ENCODE results near the gene ERV3-1. TPM values are rescaled to one million over a fixed set of nuclear protein-coding genes. Genes with fewer than 3 reads are reported as not detected.

The ERV3-1 gene
- total RNA-seq, 2 experiments from 2014 or later = 9.9 to 10.7 TPM

DNA sequence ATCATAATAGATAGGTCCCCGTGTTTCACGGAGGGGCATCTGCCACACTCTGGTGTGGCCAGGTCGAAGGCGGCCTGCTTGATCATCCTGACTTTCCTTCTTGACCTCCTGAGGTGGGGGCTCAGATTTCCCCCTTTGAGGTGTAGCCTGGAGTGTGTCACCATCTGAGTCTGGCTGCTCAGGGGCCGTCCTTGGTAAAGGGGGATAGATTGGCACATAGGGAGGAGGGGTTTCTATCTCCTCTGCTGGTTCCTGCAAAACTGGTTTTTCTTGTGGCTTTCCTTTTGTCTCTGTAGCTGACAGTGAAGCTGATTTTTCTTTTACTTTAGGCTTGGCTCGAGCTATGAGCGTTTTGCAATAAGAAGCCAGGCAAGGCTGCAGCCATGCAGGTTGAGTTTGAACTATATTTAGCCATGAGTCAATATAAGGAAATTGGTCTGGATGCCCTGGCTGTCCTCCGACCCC lies 8.5 kb downstream of the ERV3-1 start:
- Mint-ChIP-seq H3K27me3 (no peaks in the 10 kb centered on the region), H3K36me3 (ENCODE audit: low read depth) (peaks cover 65% of the 10 kb centered on the region), H3K4me3 (no peak overlapping the region), H3K9me3 (peaks cover 62% of the 10 kb centered on the region), H3K4me1 (ENCODE audit: low read depth) (peaks cover 11% of the 10 kb centered on the region), H3K27ac (no peak overlapping the region)
- POLR2A ChIA-PET = no interaction called here
- TF ChIP-seq, protein P1, sequence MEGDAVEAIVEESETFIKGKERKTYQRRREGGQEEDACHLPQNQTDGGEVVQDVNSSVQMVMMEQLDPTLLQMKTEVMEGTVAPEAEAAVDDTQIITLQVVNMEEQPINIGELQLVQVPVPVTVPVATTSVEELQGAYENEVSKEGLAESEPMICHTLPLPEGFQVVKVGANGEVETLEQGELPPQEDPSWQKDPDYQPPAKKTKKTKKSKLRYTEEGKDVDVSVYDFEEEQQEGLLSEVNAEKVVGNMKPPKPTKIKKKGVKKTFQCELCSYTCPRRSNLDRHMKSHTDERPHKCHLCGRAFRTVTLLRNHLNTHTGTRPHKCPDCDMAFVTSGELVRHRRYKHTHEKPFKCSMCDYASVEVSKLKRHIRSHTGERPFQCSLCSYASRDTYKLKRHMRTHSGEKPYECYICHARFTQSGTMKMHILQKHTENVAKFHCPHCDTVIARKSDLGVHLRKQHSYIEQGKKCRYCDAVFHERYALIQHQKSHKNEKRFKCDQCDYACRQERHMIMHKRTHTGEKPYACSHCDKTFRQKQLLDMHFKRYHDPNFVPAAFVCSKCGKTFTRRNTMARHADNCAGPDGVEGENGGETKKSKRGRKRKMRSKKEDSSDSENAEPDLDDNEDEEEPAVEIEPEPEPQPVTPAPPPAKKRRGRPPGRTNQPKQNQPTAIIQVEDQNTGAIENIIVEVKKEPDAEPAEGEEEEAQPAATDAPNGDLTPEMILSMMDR (IDR thresholded peaks at IDR 0.05) = no peak
- no peak for DNase-seq
- CTCF ChIA-PET = no interaction called here
- no peak for ATAC-seq
- intact Hi-C loops (cut with micrococcal nuclease) = no loop called here

DNA sequence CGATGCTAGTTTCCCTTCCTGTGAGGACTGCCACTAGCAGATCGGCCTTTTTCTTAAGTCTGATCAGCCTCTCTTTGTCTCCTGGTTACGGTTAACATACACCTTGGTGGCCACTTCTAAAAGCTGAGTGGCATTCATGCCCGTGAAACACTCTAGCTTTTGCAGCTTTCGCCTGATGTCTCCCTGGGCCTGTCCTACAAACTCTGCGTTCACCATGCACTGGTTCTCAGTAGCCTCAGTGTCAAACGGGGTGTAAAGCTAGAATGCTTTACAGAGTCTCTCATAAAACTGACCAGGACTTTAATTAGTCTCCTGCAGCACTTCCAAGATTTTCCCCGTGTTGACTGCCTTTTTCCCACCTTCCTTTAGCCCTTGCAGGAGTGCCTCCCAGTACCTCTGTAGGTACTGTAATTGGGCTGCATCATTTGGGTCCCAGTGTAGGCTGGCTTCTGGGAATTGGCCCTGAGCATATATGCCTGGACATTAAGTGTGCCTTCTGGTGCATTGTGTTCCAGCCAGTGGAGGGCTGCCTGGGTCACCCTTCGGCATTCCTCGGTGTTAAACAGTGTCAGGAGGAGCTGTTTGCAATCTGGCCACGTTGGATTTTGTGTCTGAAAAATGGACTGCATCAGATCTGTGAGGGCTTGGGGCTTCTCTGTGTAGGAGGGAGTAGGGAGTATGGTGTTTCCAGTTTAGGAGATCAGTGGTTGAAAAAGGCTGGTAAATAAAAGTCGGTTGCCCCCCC lies 9.2 kb downstream of the ERV3-1 start:
- H3K27me3 Mint-ChIP-seq = no peaks in the 10 kb centered on the region
- DNase-seq (no peak), ATAC-seq (no peak)
- TF ChIP-seq, protein P1 (IDR thresholded peaks at IDR 0.05) = no peak
- intact Hi-C loops (cut with micrococcal nuclease) = no loop called here
- H3K4me1 Mint-ChIP-seq (ENCODE audit: low read depth) = peaks cover 9% of the 10 kb centered on the region
- no peak overlapping the region for H3K27ac Mint-ChIP-seq
- CTCF ChIA-PET = no interaction called here
- peaks cover 65% of the 10 kb centered on the region for H3K36me3 Mint-ChIP-seq (ENCODE audit: low read depth)
- POLR2A ChIA-PET = no interaction called here
- H3K9me3 Mint-ChIP-seq = peaks cover 63% of the 10 kb centered on the region
- H3K4me3 Mint-ChIP-seq = no peak overlapping the region

DNA sequence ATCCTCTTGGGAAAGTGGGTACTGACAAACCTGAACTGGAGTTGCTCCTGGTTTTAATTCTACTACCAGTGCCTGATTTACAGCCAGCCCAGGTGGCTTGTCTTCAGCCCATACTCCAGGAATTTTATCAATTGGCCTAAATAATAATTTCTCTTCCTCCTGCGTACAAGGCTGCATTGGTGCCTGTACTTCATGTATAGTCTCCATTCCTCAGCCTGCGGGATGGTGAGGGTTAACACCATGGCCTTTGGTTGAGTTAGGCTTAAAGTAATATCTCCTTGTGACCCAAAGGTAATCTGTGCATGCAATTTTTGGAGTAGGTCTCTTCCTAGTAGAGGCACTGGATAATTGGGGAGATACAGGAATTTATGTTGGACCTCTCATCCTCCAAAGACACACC lies 10.2 kb downstream of the ERV3-1 start:
- ChIA-PET CTCF (no interaction called here), POLR2A (no interaction called here)
- Mint-ChIP-seq H3K36me3 (ENCODE audit: low read depth) (peaks cover 63% of the 10 kb centered on the region), H3K27ac (no peak overlapping the region), H3K9me3 (peaks cover 66% of the 10 kb centered on the region), H3K27me3 (no peaks in the 10 kb centered on the region), H3K4me3 (no peak overlapping the region), H3K4me1 (ENCODE audit: low read depth) (peaks cover 3% of the 10 kb centered on the region)
- intact Hi-C loops (cut with micrococcal nuclease) = no loop called here
- DNase-seq (no peak), ATAC-seq (no peak)
- TF ChIP-seq, protein P1 (IDR thresholded peaks at IDR 0.05) = no peak

DNA sequence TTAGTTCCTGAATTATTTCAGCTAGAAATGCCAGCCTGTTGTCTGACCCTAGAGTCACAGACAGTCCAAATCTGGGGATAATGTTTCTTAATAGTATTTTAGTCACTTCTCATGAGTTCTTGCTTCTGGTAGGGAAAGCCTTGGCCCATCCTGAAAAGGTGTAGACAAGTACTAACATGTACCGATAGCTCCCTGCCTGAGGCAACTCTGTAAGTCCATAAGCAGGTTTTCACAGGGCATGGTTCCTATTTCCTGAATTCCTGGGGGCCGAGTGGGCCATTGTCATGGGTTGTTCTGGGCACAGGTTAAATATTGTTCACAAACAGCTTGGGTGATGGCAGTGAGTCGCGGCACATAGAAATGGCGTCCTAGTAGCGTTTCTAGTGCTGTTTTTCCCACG lies 12.6 kb downstream of the ERV3-1 start:
- no peaks in the 10 kb centered on the region for H3K27me3 Mint-ChIP-seq
- H3K4me1 Mint-ChIP-seq (ENCODE audit: low read depth) = no peaks in the 10 kb centered on the region
- intact Hi-C loops (cut with micrococcal nuclease) = no loop called here
- POLR2A ChIA-PET = interaction anchor here (0.7 kb wide), 1 partner anchor 36 kb away, joined by 3 read pairs; no protein-coding TSS in a partner anchor
- ATAC-seq (no peak), DNase-seq (no peak)
- H3K27ac Mint-ChIP-seq = no peak overlapping the region
- peaks cover 55% of the 10 kb centered on the region for H3K36me3 Mint-ChIP-seq (ENCODE audit: low read depth)
- TF ChIP-seq, protein P1 (IDR thresholded peaks at IDR 0.05) = no peak
- H3K9me3 Mint-ChIP-seq = peaks cover 67% of the 10 kb centered on the region
- no peak overlapping the region for H3K4me3 Mint-ChIP-seq
- CTCF ChIA-PET = interaction anchor here (1.0 kb wide), 1 partner anchor 43 kb away, joined by 3 read pairs; no protein-coding TSS in a partner anchor

DNA sequence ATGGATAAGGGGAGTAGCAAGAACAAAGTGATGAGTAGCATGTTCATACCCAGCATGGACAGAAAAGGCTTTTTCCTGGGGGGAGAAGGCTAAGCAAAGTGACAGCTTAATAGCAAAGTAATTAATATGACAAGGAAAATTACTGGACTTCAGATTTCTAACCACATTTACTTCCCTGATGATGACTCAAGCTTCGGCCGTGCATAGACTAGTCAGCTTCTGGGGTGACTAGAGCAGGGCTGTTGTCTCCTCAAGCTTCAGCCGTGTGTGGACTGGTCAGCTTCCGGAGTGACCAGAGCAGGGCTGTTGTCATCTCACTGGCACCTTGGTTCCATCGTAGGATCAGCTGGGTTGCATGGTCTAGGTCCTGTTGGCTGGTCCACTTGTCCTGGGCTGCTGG lies 13.5 kb downstream of the ERV3-1 start:
- Mint-ChIP-seq H3K4me3 (no peak overlapping the region), H3K9me3 (peaks cover 69% of the 10 kb centered on the region), H3K4me1 (ENCODE audit: low read depth) (no peaks in the 10 kb centered on the region), H3K27me3 (no peaks in the 10 kb centered on the region), H3K36me3 (ENCODE audit: low read depth) (peaks cover 55% of the 10 kb centered on the region), H3K27ac (no peak overlapping the region)
- POLR2A ChIA-PET = interaction anchor here (1.1 kb wide), 1 partner anchor 13 kb away, joined by 3 read pairs; no protein-coding TSS in a partner anchor
- no peak for DNase-seq
- TF ChIP-seq, protein P1 (IDR thresholded peaks at IDR 0.05) = no peak
- no peak for ATAC-seq
- CTCF ChIA-PET = no interaction called here
- intact Hi-C loops (cut with micrococcal nuclease) = no loop called here
